GM18519 (cell line): ENCODE data around the gene IRAK1.

Source experiments
- ATAC-seq: cut with Tn5 transposase; IDR thresholded peaks from one replicate; pipeline ENCODE4 v1.9.1; 2021; ENCODE audit warnings: mild to moderate bottlenecking, moderate library complexity; ENCODE audit not compliant: unreplicated experiment, low FRiP score

IRAK1 gene

DNA sequence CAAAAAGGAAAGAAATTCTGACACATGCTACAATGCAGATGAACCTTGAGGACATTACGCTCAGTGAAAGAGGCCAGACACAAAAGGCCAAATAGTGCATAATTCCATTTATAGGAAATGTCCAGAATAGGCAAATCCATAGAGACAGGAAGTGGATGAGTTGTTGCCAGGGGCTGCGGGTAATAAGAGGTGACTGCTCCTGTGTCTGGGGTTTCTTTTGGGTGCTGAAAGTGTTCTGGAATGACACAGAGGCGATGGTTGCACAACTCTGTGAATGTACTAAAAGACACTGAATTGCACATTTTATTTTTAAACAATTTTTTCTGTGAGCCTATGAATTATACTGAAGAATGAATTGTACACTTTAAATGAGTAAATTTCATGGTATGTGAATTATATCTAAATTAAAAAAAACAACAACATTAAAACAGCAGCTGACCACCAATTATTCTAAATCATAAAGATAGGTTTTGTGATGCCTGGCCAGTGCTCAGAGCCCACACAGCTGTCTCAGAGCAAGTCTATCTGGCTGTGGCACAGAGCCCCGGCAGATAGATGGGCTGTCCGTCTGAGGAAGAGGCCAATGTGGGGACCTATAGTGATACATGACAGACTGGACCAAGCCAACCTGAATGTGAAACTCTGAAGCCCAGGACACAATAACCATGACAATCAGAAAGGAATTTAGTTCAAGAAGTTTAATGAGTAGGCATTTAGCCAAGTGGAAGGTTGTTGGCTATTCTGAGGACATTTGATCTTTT lies 23.5 kb upstream of the IRAK1 start:
- no peak for ATAC-seq

DNA sequence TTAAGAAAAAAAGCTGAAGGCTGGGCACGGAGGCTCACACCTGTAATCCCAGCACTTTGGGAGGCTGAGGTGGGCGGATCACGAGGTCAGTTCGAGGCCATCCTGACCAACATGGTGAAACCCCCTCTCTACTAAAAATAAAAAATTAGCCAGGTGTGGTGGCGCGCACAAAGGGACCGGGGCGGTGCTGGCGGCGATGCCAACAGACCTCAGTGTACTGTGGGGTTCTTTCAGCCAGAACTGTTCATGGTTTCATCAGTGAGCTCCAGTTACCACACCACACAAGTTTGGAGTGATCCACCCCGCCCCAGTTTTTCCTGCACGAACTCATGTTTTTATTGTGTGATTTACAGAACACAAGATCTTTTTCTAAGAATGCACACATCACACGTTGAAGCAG lies 21.2 kb upstream of the IRAK1 start:
- no peak for ATAC-seq

DNA sequence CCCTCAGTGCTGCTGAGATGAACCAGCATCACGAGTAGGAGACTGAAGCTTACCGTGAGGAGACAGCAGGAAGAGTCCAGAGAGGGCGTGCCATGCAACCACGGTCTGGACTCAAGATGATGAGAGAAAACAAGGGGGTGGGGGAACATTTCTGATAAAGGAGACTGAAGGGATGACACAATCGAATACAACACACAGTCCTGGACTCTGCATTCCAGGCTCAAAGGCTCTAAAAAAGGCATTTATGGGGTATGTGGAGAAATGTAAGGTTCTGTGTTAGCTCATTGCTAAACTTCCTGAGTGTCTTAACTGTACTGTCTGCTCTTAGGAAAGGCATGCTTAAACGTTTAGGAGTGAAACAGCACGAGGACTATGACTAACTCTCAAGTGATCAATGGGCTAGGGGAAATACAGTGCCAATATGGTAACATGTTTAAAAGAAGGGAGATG lies 20.6 kb upstream of the IRAK1 start:
- ATAC-seq = no peak

DNA sequence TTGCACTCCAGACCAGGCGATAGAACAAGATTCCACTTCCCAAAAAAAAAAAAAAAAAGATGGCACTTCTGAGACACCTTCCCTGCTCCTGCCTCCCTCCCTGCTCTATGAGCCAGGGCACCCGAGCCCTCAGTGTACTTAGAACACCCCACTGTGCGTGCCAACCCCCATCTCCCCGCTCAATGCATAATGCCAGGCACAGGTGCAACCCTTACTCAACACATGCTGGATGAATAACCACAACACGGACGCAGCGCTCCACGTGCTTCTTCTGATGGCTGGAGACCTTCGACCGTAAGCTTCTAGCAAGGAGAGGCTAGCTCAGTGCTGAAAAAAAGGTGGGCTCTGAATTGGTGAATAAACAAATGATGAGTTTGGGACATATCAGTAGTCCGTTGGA lies 19.9 kb upstream of the IRAK1 start:
- ATAC-seq = no peak

DNA sequence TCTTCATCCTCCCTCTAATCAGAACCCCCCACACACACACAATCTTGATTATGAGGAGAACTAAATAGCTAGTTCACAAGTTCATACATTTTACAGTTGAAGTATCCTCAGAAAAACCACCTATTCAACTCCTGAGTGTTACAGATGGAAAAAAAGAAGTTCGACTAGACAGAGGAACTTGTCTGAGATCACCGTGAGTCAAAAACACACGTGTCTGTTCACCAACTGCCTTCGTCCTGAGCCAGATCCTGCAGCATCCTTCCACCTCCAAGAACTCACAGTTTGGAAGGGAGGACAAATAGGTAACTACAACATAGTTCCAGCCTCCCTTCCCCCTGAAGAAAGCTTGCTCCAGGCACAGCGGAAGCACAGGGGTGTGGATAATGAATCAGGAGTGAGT lies 19.0 kb upstream of the IRAK1 start:
- ATAC-seq = no peak

DNA sequence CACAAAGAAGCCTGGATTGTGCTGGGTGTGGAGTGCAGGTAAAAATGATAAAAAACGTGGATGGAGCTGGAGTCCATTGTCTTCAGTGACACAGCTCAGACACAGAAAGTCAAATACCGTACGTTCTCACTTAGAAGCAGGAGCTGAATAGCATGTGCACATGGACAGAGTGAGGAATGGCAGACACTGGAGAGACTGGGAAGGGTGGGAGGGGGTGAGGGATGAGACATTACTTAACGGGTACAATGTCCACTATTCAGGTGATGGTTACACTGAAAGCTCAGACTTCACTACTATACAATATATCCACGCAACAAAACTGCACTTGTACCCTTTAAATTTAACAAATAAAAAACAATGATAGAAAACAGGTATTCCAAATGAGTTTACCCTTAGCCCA lies 18.1 kb upstream of the IRAK1 start:
- ATAC-seq = no peak

DNA sequence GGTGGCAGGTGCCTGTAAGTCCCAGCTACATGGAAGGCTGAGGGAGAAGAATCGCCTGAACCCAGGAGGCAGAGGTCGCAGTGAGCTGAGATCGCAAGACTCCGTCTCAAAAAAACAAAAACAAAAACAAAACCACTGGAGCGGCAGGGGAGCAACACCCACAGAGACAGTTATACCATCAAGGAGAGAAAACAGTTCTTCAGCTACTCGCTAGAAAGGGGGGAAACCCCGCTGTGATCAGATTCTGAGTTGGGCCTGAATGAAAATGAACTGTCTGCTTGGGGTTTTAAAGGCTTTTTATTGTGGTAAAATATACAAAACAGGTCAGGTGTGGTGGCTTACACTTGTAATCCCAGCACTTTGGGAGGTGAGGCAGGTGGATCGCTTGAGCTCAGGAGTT lies 16.8 kb upstream of the IRAK1 start:
- ATAC-seq = no peak

DNA sequence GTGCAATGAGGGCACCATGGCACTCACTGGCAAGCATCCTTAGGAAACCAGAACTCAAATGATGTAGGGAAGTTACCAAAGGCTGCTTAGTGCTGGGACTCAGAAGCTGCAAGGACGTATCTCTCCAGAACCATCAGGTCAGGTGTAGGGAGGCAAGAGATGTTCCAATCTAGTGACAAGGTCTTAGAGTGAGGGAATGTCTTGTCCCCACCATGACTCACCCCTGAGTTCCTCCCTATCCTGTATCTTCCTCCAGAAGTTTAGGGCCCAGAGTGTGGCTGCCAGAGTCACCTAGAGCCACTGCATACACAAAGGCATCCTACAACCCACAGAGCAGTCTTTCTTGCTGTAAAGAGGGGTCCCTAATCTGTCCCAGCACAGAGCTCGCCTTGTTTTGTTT lies 14.1 kb upstream of the IRAK1 start:
- no peak for ATAC-seq

DNA sequence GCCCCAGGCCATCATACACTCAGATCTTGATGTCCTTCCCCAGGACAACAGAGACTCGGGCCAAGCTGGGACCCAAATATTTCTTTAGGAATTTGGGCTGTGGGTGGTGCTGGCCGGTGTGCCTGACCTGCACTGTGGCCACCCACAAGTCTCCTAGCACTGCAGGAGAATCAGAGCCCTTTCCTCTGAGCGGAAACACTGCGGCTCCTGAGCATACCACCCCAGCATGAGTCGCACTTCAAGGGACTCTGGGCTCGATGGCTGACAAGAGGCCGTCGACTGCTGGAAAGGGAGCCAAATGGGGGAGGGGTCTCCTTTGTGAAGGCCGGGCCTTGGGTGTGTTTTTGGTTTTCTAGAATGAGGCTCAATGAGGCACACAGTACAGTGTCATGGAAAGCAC lies 13.0 kb upstream of the IRAK1 start:
- ATAC-seq = no peak

DNA sequence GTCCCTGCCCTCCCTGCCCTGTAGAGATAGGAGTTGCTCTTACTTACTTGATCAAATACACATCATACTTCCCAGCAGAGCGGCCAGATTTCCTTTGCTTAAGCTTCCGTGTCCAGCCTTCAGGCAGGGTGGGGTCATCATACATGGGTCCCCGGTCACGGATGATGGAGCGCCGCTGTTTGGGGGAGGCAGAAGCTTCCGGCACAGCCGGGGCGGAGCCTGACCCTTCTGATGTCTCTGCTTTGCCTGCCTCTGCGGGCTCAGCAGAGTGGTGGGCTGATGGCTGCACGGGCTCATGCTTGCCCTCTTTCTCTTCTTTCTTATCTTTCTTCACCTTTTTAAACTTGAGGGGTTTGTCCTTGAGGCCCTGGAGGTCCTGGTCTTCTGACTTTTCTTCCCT lies 12.5 kb upstream of the IRAK1 start:
- no peak for ATAC-seq

DNA sequence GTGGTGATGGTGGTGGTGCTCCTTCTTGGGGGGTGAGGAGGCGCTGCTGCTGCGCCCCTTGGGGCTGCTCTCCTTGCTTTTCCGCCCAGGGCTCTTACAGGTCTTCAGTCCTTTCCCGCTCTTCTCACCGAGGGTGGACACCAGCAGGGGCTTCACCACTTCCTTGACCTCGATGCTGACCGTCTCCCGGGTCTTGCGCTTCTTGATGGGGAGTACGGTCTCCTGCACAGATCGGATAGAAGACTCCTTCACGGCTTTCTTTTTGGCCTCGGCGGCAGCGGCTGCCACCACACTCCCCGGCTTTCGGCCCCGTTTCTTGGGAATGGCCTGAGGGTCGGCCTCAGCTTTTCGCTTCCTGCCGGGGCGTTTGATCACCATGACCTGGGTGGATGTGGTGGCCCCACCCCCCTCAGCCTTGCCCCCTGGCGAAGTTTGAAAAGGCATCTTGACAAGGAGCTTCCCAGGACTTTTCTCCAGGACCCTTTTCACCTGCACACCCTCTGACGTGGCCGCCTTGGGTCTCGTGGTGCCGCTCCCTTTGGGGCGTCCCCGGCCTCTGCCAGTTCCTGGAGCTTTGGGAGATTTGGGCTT lies 11.1 kb upstream of the IRAK1 start:
- no peak for ATAC-seq

DNA sequence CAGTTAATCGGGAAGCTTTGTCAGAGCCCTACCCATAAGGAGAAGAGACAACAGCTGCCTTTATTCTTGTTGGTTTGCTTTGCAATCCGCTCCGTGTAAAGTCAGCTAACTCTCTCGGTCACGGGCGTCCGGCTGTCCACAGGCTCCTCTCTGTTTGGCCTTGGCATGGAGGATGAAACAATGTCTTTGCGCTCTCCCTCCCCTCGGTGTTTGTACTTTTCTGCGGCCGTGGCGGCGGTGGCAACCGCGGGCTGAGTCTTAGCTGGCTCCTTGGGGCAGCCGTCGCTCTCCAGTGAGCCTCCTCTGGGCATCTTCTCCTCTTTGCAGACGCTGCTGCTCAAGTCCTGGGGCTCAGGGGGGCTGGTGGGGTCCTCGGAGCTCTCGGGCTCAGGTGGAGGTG lies 10.6 kb upstream of the IRAK1 start:
- ATAC-seq = no peak

DNA sequence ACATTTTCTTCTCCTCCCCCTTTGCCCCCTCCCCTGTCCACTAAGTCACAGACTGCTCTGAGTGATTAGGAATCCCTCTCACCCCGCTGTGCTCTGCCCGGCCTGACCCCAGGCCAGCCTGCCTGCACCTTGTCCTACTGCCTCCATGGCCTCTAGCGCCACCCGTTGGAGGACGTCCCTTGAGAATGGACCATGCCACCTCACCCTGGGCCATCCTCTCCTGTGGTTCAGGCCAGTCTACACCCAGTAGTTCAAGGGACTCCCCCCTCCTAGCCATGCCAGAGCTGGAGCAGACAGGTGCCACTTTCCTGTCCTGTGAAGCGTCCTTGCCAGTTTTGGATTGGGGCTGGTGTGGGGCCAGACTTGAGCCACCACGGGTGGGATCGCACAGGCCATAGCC lies 9.7 kb upstream of the IRAK1 start:
- ATAC-seq = no peak

DNA sequence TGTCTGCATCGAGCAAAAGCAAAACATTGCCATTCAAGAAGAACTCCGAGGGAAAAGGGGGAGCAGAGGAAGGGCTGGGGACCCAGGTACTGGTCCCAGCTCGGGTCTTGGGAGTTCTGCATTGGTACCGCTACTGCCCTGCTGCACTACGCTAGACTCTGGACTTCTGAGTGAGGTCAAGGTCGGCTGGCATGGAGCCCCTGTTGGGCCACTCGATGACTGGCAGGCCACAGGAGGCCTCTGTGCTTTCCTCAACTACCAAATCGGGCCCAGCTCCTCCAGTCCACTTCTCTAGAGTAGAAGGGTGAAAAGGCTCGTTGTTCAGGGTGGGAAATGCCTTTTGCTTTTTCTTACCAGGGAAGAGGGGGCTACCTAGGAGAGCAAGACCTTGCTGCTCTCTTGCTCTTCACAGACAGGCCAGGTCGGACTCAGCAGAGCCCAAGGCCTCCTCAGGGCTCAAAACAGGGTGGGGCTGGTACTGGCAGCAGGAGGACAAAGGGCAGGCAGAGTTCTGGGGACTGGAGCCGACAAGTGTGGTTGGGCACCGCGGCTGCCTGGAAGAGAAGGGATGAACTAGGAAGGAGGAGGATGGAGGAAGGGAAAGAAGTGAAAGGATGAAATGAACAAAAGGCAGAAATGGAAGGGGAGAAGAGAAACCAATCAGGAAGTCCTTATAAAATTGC lies 8.9 kb upstream of the IRAK1 start:
- ATAC-seq = no peak

DNA sequence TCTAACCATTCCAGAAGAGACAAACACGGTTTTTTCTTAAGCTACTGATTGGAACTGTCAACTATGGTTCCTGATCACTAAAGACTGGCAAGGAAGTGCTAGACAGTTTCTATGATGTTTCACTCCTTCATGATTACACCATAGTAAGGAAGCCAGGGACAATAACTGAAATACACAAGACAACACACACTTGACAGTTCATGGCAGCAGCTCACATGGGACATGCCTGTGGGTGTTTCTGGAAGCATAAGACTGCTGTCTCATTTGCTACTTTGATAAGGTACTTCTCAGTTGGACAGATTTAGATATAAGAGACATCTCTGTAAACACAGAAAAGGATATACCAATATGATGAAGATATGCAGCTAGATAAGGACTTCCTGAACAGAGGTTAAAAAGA lies 8.3 kb upstream of the IRAK1 start:
- ATAC-seq = no peak

DNA sequence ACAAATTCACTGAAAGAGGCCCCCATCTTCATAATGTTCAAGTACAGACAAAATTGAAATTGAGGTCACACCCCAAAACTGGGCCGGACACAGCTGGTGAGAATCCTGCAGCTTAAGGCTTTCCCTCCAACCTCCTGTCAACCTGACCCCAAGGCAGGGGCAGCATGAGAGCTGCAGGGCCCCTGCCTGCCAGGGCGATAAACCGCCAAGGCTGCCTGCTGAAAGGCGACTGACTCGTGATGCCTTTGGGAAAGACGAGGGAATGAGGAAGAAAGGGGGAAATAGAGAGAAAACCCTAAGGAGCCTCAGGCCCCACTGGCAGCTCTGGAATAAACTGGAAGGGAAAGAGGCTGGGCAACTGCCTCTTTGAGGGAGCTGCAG lies 7.3 kb upstream of the IRAK1 start:
- ATAC-seq = no peak

DNA sequence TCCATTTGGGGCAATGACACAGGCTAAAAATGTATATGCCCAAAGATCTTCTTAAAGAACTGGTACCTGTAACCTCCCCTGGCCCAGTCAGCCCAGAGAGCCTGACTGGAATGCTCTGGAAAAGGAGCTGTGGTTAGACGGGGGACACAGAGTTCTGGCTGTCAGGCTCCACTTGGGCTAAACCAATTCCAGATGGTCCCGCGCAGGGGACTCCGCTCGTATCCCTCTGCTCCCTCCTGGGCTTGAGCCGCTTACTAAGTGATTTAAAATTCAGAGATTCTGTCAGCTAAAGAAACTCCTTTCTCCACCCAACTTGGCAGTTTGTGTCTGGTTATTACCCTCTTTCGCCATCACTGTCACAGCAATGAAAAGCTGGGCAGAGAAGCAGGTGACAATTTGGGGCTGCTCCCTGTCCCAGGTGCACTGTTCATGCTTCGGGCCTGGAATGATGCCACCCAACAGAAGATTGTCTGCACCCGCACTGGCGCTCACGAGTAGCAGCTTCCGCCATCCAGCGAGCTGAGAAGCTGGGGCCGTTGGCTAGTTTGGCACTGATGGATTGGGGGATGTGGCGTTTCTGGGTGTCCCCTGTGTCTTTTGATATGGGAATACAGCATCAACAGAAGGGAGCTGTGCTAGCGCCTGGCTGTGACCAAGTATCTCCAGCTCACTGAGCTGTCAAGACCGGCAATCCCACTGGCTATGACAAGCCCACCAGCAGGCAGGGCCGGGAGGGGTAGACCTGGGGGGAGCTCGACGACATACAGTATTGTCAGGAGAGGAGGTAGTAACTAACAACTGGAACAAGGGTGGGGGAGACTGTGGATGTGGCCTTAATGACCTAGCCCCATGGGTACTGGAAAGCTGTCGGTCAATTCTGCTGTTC lies 6.7 kb upstream of the IRAK1 start:
- no peak for ATAC-seq

DNA sequence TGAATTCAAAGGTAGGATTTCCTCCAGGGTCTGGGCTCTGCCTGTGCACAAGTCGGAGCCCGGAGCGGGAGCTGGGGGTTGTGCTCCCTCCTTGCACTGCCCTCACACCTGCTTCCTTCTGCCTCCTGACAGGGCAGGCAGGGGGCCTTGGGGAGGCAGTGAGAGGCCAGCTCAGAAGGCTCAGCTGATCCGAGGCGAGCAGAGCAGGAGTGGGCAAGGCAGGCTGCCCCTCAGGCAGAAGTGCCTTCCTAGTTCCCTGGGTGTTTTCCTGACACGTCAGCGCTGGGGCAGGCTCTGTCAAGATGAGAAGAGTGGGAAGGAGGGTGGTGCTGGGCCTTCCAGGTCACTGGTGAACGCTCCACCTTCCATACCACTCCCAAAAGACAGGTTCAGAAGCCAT lies 5.5 kb upstream of the IRAK1 start:
- no peak for ATAC-seq

DNA sequence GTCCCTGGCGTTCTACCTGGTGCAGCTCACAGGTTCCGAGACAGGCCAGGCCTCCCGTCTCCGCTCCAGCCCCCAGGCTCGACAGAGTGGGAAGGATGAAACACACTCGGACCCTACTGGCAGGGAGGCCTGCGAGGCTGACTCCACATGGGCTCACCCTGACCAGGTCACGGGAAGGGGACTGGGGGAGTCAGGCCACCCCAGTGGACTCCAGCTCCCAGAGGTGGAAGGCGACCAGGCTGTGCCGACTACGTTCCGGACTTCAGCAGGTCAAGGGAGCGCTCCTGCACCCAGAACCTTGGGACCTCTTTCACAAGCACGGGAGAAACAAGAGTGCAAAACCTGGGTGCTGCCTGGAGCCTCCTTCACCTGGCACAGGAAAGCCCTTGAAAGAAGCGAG lies 4.6 kb upstream of the IRAK1 start:
- no peak for ATAC-seq

DNA sequence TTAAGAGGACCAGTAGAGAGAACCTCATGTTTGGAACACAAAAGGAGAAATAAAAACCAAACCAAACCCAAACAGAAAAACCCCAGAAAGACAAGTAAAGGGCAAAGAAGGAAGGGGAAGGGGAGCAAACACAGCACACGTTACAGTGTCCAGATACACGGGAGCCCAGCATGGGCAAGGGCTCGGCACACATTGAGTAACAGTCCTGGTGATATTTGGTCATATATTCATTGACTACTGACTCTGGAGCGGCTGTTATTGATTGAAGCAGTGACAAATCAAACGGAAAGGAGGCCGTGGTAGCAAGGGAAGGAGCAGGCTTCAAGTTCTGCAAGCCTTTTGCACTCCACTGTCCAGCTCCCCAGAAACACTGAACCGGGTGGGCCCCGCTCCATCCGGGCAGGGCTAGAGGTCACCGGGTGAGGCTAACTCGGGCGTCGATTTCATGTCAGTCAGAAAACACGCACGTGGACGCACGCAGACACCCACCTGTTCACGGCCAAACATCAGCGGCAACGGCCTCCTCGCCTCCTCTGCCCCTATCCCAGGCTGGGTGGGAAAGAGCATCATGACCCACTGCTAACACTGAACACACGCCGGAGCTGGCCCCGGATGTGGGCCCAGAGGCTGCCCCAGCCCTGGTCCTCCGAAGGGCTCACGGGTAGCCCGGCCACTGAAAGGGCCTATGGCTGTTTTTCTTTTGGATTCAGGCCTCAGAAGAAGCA lies 3.7 kb upstream of the IRAK1 start:
- ATAC-seq = no peak
